Mammary epithelial cell (primary cell): ENCODE results near the gene LAIR2.
A peak's percentile ranks its signal among the peaks of the same experiment; 100 is the strongest.

Source experiments
- EZH2 ChIP-seq: IDR thresholded peaks from 2 replicates; pipeline ENCODE4 v1.6.1; 2012; ENCODE audit warnings: low read length, inconsistent platforms, borderline replicate concordance
- TF ChIP-seq, protein P1 (sequence below), 2 donors: IDR thresholded peaks in 1 of 2; conservative IDR thresholded peaks in 1 of 2; 2 replicates each; pipeline ENCODE4 v1.5.1; 2011 to 2012; ENCODE audit warnings: inconsistent platforms in 2 of 2, low read length in 2 of 2, mild to moderate bottlenecking in 2 of 2, control low read depth in 1 of 2, low read depth in 1 of 2; ENCODE audit not compliant: insufficient read depth in 1 of 2; ENCODE audit errors: extremely low read depth in 1 of 2

DNA sequence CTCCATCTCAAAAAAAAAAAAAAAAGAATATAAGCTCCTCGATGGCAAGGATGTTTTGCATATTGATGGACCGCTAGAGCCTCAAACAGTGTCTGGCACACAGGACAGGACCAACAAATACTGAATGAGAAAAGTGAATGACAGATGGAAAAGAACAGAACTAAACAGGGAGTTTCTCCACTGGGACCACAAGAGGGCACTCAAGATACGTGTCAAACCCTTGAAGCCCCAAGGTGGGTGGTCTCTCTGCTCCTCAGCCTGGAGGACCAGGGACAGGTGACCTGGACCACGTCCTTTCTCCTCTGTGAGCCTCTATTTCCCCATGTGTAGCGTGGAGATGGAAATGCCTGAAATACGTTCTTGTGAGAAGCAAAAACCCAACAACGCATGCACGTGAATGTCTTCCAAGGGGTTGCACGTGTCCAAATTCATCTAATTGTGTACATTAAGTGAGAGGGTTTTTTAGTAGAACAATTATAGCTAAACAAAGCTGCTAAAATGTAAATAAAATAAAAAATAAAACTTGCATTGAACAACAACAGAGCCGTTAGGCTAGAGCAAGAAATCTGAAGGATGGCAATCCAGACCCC is 23.9 kb upstream of the LAIR2 start:
- no peak for TF ChIP-seq EZH2
- TF ChIP-seq, protein P1, sequence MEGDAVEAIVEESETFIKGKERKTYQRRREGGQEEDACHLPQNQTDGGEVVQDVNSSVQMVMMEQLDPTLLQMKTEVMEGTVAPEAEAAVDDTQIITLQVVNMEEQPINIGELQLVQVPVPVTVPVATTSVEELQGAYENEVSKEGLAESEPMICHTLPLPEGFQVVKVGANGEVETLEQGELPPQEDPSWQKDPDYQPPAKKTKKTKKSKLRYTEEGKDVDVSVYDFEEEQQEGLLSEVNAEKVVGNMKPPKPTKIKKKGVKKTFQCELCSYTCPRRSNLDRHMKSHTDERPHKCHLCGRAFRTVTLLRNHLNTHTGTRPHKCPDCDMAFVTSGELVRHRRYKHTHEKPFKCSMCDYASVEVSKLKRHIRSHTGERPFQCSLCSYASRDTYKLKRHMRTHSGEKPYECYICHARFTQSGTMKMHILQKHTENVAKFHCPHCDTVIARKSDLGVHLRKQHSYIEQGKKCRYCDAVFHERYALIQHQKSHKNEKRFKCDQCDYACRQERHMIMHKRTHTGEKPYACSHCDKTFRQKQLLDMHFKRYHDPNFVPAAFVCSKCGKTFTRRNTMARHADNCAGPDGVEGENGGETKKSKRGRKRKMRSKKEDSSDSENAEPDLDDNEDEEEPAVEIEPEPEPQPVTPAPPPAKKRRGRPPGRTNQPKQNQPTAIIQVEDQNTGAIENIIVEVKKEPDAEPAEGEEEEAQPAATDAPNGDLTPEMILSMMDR (conservative IDR thresholded peaks at IDR 0.05 in 1 of 2, IDR thresholded peaks at IDR 0.05 in 1 of 2; ENCODE audit: extremely low read depth in 1 of 2, insufficient read depth in 1 of 2, low read depth in 1 of 2, low read length in 2 of 2) = peak; percentile 38 to 69
